M059J (cell line): ENCODE results near the gene UNK. TPM values are rescaled to one million over a fixed set of nuclear protein-coding genes. Genes with fewer than 3 reads are reported as not detected.
"Not testable (repeated sequence)": the region's sequence is repeated elsewhere in the genome, so short reads cannot be mapped to it uniquely, and the experiment has no call there.

Experiments
- DNase-seq: peaks from one replicate; pipeline ENCODE4 v3.0.0-alpha.2; 2012; ENCODE audit warnings: low read depth
- total RNA-seq: library from RNA; depleted of rRNA; stranded (reverse); fragments of >200 nt; shearing (Covaris generic); gene quantifications from 2 replicates; pipeline ENCODE4 v1.2.3, GENCODE V29; 2014

UNK gene
- total RNA-seq, 1 experiment from 2014 or later, result 26.7 TPM

DNA sequence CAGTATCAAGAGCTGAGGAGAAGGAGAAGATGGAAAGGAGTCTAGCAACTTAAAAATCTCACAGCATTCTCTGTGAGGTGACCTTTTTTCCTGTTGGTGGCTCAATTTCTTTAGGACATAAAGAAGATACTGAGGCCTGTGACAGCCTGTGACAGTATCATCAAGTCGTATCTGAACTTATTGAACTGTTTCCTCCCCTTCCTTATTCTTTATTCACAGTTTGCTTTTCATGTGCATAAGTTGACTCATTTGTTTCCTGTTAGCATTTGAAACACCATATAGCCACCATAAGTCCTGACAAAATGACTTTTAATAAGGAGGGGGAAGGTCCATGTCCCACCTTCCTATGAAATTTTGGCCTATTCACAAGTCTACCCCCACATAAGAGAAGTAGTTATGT lies 8.9 kb downstream of the UNK start:
- no peak for DNase-seq

DNA sequence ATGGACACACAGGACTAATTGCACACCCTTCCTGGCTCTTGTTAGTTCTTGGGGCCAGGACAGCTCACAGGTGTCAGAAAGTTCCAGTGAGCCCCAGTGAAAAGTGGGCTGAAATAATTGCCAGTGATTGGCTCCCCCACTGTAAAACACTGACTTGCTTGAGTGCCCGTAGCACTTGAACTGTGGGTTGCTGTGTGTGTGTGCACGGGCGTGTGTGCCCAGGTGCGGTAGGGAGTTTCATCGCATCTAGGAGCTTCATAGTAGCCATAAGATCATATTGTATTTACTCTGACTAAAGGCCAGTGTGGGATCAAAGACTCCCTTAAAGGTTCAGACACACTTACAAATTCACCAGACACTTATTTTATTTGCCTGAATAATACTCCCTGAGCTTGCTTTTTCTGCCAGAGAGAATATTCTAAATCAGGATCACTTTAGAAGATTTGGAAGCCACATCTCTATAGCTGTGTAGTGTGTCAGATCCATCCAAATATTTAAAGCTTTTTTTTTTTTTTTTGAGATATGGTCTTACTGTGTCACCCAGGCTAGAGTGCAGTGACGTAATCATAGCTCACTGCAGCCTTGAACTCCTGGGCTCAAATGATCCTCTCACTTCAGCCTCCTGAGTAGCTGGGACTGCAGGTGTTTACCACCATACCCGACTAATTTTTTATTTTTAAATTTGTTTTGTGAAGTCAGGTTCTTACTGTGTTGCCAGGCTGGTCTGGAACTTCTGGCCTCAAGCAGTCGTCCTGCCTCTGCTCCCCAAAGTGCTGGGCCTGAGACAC lies 11.4 kb downstream of the UNK start:
- DNase-seq, result no peak

DNA sequence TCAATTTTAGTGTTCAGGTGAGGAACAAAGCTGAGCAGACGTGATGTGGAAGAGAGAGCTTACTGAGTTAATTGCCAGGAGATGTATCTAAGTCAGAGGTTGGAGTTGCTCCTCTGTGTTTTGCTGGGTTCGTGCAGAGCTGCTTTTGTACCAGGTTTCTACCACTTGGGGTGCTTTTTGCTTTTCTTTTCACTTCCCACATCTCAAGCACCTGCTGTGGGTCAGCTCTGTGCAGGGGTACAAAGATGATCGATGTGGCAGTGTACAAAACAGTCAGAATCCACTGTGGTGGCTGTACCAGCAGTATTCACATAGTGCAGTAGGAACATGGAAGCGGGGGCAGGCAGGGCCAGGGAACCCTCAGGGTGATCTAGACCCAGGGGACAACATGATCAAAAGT lies 14.8 kb downstream of the UNK start:
- DNase-seq, result no peak

DNA sequence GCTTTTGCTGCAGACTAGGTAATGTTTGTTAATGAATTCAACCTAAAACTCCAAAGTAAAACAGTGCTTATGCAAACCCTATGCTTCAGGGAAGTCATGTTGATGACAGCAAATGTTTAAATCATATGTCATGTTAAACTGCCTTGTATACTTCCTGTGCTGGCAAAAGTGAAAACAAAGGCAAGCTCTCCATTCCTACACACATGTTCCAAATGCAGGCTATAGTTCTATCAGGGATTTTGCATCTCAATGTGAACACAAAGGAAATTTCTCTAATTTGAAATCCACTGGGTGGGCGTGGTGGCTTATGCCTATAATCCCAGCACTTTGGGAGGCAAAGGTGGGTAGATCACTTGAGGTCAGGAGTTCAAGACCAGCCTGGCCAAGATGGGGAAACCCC lies 19.3 kb downstream of the UNK start:
- DNase-seq, result no peak

DNA sequence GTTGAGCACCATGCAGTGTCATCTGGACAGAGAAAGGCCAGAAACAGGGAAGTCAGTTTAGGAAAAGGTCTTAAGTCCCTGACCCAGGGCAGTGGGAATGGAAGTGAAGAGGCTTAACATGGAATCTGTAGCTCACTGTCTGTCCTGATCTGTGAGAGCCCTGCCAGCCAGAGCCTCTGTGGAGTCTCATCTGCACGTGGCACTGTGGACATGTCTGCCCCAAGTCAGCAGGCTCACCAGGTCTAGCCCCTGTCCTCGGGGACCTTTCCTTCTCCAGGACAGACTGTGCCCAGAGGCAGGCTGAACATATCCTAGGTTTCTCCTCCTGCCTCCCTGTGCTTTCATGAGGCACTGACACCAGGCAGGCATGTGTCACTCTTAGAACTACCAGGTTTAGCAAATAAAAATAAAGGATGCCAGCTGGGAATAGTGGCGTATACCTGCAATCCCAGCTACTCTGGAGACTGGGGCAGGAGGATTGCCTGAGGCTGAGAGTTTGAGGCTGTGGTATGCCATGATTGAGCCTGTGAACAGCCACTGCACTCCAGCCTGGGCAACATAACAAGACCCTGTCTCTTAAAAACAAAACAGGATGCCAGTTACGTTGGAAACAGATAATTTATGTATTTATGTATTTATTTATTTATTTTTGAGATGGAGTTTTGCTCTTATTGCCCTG lies 22.4 kb downstream of the UNK start:
- no peak for DNase-seq

DNA sequence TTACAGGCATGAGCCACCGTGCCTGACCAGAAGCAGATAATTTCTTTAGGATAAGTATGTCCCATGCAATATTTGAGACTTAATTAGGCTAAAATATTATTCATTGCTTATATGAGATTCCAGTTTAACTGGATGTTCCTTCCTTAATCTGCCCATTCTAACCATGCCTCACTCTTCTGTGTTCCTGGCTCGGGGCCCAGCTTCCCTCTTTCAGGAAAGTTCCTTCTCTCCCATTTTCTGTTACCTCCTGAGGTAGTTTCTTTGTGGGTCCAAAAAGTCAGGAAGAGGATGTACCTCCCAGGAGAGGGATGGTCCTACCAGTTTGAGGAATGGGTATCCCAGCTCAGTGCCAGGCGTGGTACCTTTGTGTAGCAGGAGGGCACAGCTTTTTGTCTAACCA lies 23.3 kb downstream of the UNK start:
- no peak for DNase-seq

DNA sequence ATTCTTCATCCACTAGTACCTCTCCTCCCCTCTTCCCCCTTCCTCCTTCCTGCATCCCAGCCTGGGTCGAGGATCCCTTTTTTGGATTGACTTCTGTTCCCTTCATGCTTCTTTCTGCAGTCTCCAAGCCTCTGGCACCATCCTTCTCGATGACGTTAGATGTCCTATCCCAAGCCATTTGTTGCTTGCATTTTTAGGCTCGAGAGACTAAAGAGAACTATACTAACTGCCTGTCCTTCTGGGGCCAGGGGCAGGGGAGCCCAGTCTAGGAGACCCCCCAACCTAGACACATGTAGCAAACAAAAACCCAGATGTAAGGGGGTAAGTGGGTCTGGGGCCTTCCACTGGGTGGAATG lies 23.9 kb downstream of the UNK start:
- DNase-seq, result no peak

DNA sequence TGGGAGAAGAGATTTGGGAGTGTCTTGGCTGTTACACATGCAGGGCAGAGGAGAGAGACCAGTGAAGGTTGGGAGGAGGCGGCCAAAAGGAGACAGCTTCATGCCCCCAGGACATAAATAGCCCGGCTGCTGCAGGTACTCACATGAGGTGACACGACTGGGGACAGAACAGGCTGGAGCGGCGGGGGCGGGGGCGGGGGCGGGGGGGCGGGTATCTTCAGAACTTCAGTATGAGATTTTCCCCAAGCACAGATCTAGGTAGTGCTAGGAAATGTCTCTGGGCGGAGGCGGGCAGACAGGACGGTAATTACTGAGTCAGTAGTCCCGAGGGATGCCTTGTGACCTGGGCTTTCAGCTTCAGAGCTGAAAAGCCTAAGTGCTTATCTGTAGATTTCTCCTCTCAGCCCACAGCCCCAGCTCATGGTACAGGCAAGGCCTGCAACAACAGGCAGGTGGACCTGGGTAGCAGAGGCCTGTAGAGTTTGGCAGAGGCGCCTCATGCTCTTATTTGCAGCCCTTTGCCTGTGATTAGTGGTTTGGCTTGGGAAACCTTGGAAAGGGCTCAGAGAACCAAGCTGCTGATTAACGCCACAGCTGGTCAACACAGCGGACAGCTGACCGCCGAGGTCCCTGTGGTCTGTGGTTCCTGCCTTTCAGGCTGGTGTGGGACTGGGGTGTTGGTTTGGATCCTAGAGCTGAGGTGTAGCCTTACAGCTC lies 24.5 kb downstream of the UNK start:
- peak; percentile 61 for DNase-seq

DNA sequence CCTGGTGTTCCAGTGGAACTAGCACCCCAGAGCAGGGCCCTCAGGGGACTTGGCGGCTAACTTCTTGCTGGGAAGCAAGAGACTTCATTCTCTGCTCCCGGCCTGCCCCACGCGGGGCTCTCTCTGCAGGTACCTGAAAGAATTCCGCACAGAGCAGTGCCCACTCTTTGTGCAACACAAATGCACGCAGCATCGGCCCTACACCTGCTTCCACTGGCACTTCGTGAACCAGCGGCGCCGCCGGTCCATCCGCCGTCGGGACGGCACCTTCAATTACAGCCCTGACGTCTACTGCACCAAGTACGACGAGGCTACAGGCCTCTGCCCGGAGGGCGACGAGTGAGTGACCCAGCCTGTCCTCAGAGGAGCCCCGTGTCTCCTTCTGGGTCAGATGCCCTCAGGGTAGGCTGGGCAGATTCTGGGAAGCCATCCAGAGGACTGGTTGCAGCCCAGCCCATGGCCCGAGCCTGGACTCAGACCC lies 25.1 kb downstream of the UNK start:
- peak; percentile 32 for DNase-seq

DNA sequence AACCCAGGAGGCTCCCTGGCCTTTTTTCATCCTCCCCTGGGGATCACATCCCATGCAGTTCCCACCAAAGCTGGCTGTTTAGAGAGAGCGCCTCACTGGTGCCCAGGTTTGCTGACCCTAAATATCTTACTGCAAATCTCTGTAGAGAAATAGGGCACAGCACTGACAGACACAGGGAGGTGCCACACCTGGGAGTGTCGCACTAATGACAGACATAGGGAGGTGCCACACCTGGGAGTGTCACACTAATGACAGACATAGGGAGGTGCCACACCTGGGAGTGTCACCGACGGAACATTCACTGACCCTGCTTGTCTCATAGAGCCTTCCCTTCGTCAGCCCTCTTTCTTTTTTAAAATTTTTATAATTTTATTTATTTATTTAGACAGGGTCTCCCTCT lies 25.6 kb downstream of the UNK start:
- DNase-seq, result no peak

DNA sequence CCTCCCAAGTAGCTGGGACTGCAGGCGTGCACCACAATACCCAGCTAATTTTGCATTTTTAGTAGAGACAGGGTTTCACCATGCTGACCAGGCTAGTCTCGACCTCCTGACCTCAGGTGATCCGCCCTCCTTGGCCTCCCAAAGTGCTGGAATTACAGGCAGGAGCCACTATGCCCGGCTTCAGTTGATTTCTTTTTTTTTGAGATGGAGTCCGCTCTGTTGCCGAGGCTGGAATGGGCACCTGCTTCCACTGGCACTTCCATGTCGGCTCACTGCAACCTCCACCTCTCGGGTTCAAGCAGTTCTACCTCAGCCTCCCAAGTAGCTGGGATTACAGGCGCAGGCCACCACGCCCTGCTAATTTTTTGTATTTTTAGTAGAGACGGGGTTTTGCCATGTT lies 26.1 kb downstream of the UNK start:
- not testable (repeated sequence) for DNase-seq

DNA sequence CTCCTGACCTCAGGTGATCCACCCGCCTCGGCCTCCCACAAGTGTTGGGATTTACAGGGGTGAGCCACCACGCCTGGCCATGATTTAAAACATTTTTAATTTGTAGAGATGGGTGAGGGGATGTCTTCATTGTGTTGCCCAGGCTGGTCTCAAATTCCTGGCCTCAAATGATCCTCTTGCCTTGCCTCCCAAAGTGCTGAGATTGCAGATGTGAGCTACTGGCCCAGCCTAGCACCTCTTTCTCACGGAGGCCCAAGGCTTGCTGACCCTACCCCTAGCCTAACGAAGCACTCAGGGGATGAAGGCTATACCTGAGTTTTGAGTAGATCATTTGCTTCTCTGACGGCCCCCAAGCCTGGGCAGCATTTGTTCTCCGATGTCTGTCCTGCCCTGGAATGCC lies 26.6 kb downstream of the UNK start:
- no peak for DNase-seq

DNA sequence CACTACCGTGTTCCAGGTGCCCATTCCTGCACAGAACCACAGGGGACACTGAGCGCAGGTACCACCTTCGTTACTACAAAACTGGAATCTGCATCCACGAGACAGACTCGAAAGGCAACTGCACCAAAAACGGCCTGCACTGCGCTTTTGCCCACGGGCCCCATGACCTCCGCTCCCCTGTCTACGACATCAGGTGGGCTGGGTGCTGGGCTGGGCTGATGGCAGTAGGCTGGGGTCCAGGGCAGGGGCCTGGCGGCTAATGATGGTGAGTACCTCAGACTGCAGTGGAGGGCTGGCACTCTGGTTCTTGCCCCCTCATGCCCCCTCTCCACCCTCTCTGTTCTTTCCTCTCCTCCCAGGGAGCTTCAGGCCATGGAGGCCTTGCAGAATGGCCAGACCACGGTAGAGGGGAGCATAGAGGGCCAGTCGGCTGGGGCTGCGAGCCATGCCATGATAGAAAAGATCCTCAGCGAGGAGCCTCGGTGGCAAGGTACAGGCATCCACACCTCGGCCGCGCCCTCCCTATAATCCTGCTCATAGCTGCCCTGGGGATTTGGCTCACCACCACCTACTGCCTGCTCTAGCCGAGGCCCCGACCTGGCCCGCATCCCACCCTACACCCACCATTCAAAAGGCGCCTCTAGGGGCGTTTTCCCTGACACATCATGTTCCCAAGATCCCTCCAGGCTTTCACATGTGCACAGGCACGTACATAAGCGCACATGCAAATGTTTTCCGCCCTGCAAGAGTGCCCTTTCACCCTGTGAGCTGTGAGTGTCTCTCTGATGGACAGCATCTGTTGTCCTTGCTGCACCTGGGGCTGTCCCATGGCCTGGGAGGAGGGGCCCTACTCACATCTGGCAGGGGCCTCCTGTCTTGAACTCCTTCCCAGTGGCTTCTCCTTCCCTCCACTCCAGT lies 27.7 kb downstream of the UNK start:
- no peak for DNase-seq

DNA sequence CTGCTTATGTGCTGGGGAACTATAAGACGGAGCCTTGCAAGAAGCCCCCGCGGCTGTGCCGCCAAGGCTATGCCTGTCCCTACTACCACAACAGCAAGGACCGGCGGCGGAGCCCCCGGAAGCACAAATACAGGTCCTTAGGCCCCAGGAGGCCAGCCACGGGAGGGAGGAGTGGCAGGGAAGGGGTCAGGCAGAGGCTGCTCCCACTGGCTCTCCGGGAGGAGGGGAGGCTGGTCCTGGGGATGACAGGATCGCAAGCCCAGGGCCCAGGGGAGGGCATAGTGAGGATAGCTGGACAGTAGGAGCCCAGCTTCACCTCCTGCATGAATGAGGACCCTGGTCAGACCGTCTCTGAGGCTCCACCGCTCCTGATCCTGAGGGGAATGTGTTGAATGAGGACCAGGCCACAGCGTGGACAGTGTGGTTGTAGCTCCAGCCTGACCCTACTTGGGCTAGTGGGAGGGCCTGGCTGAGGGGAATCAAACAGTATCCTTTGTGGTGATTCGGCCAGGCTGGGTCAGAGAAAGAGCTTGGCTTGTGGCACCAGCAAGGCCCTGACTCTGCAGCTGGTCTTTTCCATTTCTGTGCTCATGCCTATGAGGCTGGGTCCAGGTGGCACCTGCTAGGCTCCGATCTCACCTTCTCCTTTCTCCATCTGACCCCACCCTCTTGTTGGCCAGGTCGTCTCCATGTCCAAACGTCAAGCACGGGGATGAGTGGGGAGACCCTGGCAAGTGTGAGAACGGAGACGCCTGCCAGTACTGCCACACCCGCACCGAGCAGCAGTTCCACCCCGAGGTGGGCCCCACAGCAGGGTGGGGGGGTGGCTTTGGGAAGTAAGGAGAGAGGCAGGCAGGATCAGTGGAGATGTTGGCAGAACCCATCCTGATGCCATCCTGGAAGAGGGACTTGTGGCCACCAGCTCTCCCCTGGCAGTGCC lies 28.7 kb downstream of the UNK start:
- no peak for DNase-seq

DNA sequence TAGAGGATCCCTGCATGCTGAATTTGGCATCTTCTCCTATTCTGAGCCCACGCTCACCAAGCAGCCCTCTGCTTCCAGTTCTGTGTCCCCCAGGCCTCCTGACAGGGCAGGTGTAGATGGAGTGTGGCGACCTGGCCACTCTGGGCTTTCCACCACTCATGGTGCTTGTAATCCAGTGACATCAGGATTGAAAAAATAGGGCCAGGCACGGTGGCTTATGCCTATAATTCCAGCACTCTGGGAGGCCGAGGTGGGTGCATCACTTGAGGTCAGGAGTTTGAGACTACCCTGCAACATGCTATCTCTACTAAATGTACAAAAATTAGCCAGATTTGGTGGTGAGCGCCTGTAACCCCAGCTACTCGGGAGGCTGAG lies 29.4 kb downstream of the UNK start:
- DNase-seq, result no peak

DNA sequence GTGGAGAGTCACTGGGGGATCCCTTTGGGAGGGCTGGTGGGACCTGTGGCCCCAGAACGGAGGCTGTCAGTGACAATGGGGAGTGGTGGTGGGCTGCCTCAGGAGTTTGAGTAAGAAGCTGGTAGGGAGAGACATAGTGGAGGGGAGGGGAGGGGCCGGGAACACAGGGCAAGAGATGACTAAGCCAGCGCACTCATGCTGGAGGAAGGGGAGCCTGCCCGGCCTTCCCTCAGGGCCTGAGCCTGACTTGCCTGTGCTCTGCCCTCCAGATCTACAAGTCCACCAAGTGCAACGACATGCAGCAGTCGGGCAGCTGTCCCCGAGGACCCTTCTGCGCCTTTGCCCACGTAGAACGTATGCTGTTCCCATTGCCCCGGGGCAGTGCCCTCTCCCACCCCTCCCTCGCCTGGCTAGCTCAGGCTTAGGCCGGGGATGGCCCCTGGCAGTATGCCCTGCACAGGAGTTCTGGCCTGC lies 30.3 kb downstream of the UNK start:
- peak; percentile 85 for DNase-seq

DNA sequence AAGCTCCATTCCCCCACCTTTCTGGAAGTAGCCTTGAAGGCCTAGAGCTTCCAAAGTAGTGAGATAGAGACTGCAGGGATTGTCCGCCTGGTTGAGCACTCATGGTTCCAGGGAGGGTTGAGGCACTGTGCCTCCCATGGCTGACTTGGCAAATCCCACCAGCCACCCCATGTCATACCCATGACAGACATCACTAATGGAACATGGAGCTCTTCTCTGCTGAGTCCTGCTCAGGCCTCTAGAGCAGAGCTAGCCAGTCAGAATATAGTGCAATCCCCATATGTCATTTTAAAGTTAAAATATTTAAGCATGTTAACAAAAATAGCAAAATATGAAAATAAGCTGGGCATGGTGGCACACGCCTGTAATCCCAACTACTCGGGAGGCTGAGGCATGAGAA lies 30.8 kb downstream of the UNK start:
- DNase-seq, result no peak

DNA sequence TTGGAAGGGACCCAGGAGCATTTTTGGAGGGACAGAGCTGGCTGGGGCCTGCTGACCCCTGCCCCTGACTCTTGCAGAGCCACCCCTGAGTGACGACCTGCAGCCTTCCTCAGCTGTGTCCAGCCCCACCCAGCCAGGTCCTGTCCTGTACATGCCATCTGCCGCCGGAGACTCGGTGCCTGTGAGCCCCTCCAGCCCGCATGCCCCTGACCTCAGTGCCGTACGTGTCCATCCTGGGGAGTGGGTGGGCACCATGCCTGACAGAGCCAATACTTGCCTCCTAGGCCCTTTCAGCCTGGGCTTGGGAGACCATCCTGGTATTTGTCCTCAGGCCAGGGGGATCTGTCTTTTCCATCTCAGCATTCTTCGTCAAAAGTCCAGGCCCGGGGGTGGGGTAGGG lies 32.1 kb downstream of the UNK start:
- DNase-seq, result no peak

DNA sequence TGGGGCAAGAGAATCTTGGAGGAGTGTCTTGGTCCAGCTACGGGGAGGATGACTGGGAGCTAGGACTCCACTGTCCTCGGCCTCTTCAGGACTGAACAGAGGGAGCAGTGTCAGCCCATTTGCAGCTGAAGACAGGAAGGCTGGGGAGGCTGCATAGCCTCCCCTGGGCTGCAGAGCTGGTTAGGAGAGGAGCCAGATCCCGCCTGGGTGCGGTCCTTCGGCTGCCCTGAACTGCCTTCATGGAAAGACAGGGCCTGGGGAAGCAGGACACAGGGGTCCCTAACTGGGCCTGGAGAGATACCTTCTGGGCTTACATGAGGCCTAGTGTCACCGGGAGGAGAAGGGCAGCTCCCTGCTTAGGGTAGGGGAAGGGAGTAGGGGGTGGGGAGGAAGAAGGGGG lies 33.0 kb downstream of the UNK start:
- no peak for DNase-seq

DNA sequence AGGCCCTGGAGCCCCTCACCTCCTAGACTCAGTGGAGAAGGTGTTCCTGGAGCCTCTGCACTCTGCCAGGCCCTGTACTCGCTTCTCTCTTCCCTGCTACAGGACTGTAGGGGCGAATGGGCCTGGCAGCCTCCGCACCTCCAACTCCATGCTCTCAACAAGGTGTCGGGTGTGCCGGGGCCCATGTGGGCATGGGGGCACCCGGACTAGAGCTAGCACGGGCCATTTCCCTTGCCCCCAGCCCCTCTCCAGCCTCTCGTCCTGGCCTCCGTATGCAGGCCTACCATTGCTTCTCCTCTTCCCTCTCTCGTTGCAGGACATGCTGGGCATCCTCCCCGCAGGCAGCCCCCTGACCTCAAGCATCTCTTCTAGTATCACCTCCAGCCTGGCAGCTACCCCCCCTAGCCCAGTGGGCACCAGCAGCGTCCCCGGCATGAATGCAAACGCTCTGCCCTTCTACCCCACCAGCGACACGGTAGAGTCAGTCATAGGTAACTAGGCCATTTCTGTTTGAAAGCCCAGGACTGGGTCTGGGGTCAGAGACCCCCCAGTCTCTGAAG lies 33.8 kb downstream of the UNK start:
- DNase-seq, result no peak
